Liver (tissue), 3 donors: Measurements from ENCODE around the gene OTOA.

Experiments used
- CTCF ChIP-seq: fragments of 150-350 bp; IDR thresholded peaks from 2 replicates; pipeline ENCODE4 v1.5.1; 2017; ENCODE audit warnings: improper control_type of control experiment, low read depth, low read length; ENCODE audit not compliant: missing input control
- JUND ChIP-seq, 2 donors: IDR thresholded peaks; 2 replicates each; pipeline ENCODE4 v1.6.1; 2016; ENCODE audit warnings: antibody characterized with exemption in 2 of 2
- MAX ChIP-seq: IDR thresholded peaks from 2 replicates; pipeline ENCODE4 v1.6.1; 2016; ENCODE audit warnings: antibody characterized with exemption
- NR2F2 ChIP-seq: IDR thresholded peaks from 2 replicates; pipeline ENCODE4 v1.6.1; 2016; ENCODE audit warnings: antibody characterized with exemption
- RAD21 ChIP-seq, 2 donors: IDR thresholded peaks; 2 replicates each; pipeline ENCODE4 v1.6.1; 2016; ENCODE audit warnings: antibody characterized with exemption in 2 of 2, mild to moderate bottlenecking in 2 of 2
- YY1 ChIP-seq: IDR thresholded peaks from 2 replicates; pipeline ENCODE4 v1.6.1; 2016; ENCODE audit warnings: antibody characterized with exemption, mild to moderate bottlenecking
- TF ChIP-seq, protein P1 (sequence below): IDR thresholded peaks from 2 replicates; pipeline ENCODE4 v1.6.1; 2016; ENCODE audit warnings: antibody characterized with exemption, mild to moderate bottlenecking
- donor health status: healthy.
- donor health status: healthy.

DNA sequence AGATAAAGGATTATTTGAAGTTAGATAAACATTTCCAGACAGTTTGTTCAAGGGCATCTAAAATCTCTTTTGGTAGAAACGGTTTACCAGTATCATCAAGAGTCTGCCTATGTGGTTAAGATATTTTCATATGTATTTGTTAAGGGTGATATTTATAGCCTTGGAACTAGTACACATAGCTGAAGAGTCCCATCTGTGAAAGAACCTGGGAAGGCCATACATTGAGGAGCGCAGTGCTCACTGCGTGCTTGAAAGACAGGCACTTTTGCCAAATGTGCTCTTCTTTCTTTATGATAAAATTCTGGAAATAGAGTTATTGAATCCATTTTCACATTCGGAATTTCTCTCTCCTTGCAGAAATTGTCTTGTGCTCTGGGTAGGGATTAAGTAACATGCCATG lies 19.1 kb upstream of the OTOA start:
- TF ChIP-seq YY1 (no peak), CTCF (no peak), MAX (no peak), JUND (IDR thresholded peaks at IDR 0.05) (no peak), NR2F2 (no peak), RAD21 (IDR thresholded peaks at IDR 0.05) (no peak)
- TF ChIP-seq, protein P1, sequence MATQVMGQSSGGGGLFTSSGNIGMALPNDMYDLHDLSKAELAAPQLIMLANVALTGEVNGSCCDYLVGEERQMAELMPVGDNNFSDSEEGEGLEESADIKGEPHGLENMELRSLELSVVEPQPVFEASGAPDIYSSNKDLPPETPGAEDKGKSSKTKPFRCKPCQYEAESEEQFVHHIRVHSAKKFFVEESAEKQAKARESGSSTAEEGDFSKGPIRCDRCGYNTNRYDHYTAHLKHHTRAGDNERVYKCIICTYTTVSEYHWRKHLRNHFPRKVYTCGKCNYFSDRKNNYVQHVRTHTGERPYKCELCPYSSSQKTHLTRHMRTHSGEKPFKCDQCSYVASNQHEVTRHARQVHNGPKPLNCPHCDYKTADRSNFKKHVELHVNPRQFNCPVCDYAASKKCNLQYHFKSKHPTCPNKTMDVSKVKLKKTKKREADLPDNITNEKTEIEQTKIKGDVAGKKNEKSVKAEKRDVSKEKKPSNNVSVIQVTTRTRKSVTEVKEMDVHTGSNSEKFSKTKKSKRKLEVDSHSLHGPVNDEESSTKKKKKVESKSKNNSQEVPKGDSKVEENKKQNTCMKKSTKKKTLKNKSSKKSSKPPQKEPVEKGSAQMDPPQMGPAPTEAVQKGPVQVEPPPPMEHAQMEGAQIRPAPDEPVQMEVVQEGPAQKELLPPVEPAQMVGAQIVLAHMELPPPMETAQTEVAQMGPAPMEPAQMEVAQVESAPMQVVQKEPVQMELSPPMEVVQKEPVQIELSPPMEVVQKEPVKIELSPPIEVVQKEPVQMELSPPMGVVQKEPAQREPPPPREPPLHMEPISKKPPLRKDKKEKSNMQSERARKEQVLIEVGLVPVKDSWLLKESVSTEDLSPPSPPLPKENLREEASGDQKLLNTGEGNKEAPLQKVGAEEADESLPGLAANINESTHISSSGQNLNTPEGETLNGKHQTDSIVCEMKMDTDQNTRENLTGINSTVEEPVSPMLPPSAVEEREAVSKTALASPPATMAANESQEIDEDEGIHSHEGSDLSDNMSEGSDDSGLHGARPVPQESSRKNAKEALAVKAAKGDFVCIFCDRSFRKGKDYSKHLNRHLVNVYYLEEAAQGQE = no peak
